Measurements from ENCODE around the gene COA6. TPM values are rescaled to one million over a fixed set of nuclear protein-coding genes. Genes with fewer than 3 reads are reported as not detected.

Gene COA6
- total RNA-seq, 3 donors from 2014 or later (not counting 1 experiment from before 2014, with no cell fraction given) = 8.9 to 11.8 (median 11.6) TPM

GRCh38 chr1:234433563-234434285 is 60.5 kb downstream of the COA6 start:
- DNase-seq (no peak), ATAC-seq (no peak)
- Mint-ChIP-seq H3K9me3 (no peaks in the 10 kb centered on the region), H3K36me3 (no peaks in the 10 kb centered on the region), H3K4me1 (no peaks in the 10 kb centered on the region), H3K27me3 (ENCODE audit: low read depth in 2 of 2) (no peaks in the 10 kb centered on the region), H3K27ac (no peak overlapping the region), H3K4me3 (no peak overlapping the region)
- no peak for TF ChIP-seq CTCF (IDR thresholded peaks at IDR 0.05)
- Histone ChIP-seq H3K27ac (ENCODE audit: low read length) (no peak overlapping the region), H3K4me3 (ENCODE audit: low read length) (no peak overlapping the region), H3K36me3 (ENCODE audit: control insufficient read depth, insufficient read depth, low read length) (peaks cover 32% of the 10 kb centered on the region), H3K27me3 (ENCODE audit: control insufficient read depth, insufficient read depth, low read length) (no peaks in the 10 kb centered on the region), H3K9me3 (ENCODE audit: control insufficient read depth, insufficient read depth, low read length) (no peaks in the 10 kb centered on the region), H3K4me1 (ENCODE audit: control insufficient read depth, insufficient read depth, low read length) (no peaks in the 10 kb centered on the region)
- intact Hi-C loops (cut with micrococcal nuclease) = no loop called here
- 65% methylated on average over 1 of the region's 1 CpG for WGBS (ENCODE audit: insufficient coverage)

Other genes with a start within 250 kb of the COA6 start
- 10 to 100 TPM; 29.0 to 37.5 (median 32.2) TPM for gene TARBP1, start 105.7 kb downstream of the COA6 start, total RNA-seq
- gene IRF2BP2, start 236.7 kb downstream of the COA6 start, total RNA-seq = 100 to 1,000 TPM; 186 to 315 (median 266) TPM

Data from natural killer cell (primary cell).